Loucy (cell line): ENCODE data around the gene ADAM22.

Experiments
- EZH2phosphoT487 ChIP-seq: fragments of 200-600 bp; IDR thresholded peaks from 2 replicates; pipeline ENCODE4 v1.6.1; 2018; ENCODE audit warnings: antibody characterized with exemption, mild to moderate bottlenecking, moderate library complexity, borderline replicate concordance
- TF ChIP-seq, protein P1 (sequence below): fragments of 200-600 bp; sonication (generic); conservative IDR thresholded peaks from 2 replicates; pipeline ENCODE4 v1.5.1; 2014; ENCODE audit warnings: mild to moderate bottlenecking, antibody characterized with exemption, low read length

DNA sequence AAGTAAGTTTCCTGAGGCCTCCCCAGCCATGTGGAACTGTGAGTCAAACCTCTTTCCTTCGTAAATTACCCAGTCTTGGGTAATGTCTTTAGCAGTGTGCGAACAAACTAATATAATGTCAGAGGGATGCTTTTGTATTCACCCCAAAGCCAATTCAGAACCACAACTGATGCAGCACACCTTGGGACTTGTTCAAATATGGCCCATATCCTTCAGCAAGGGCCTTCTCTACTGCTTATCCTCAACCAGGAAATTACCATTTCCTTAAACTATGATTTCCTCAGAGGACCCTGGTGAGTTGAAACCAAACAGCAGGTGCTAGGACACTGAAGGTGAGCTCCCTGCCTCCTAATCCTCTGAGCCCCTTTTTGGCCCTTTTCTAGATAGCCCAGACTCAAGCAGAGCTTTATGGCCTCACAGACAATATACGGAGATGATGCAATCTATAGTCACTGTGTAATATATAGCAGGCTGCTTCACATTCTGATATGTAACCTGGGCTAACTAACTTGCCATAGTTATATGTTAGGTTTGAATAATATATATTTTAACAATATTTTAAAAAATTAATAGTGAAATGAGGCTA, 270.6 kb downstream of the ADAM22 start:
- TF ChIP-seq, protein P1, sequence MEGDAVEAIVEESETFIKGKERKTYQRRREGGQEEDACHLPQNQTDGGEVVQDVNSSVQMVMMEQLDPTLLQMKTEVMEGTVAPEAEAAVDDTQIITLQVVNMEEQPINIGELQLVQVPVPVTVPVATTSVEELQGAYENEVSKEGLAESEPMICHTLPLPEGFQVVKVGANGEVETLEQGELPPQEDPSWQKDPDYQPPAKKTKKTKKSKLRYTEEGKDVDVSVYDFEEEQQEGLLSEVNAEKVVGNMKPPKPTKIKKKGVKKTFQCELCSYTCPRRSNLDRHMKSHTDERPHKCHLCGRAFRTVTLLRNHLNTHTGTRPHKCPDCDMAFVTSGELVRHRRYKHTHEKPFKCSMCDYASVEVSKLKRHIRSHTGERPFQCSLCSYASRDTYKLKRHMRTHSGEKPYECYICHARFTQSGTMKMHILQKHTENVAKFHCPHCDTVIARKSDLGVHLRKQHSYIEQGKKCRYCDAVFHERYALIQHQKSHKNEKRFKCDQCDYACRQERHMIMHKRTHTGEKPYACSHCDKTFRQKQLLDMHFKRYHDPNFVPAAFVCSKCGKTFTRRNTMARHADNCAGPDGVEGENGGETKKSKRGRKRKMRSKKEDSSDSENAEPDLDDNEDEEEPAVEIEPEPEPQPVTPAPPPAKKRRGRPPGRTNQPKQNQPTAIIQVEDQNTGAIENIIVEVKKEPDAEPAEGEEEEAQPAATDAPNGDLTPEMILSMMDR, result no peak
- no peak for TF ChIP-seq EZH2phosphoT487
